K562 (cell line): ENCODE results near the gene MMP17.

Experiments
- CHD4 ChIP-seq: fragments of 200-600 bp; sonication (generic); IDR thresholded peaks from 3 replicates; pipeline ENCODE4 v1.6.1; 2012; ENCODE audit warnings: low read depth, mild to moderate bottlenecking, mixed read lengths, low read length, inconsistent platforms; ENCODE audit not compliant: insufficient read depth, insufficient replicate concordance, poor library complexity, severe bottlenecking
- GATAD2A ChIP-seq: fragments of 450-650 bp; IDR thresholded peaks from 2 replicates; pipeline ENCODE4 v1.6.1; 2017
- HDAC1 ChIP-seq, 2 experiments: fragments of 450-650 bp; IDR thresholded peaks; 2 replicates each; pipeline ENCODE4 v1.6.1; 2016 to 2017; ENCODE audit warnings: inconsistent platforms in 1 of 2, mild to moderate bottlenecking in 1 of 2, moderate library complexity in 1 of 2
- NFIC ChIP-seq: fragments of 450-650 bp; IDR thresholded peaks from 2 replicates; pipeline ENCODE4 v1.6.1; 2017; ENCODE audit warnings: mild to moderate bottlenecking, inconsistent platforms
- POLR2A ChIP-seq: fragments of 450-650 bp; conservative IDR thresholded peaks from 2 replicates; pipeline ENCODE4 v1.6.1; 2016
- SETDB1 ChIP-seq: IDR thresholded peaks from one replicate; pipeline ENCODE4 v1.6.1; 2012; ENCODE audit warnings: low read length, control low read depth, inconsistent platforms
- SREBF2 ChIP-seq: sonication (generic); formaldehyde crosslinking; IDR thresholded peaks from 2 replicates; pipeline ENCODE4 v1.4.0; 2020; ENCODE audit warnings: mild to moderate bottlenecking, missing genetic modification reagents
- USF2 ChIP-seq: sonication (generic); formaldehyde crosslinking; IDR thresholded peaks from 2 replicates; pipeline ENCODE4 v1.5.0; 2020; ENCODE audit warnings: missing genetic modification reagents
- YY1 ChIP-seq, 3 experiments: IDR thresholded peaks; 2 replicates each; pipeline ENCODE4 v1.6.1; 2011; ENCODE audit warnings: low read length in 2 of 3, mild to moderate bottlenecking in 2 of 3, moderate library complexity in 2 of 3, borderline replicate concordance in 1 of 3, control low read depth in 1 of 3, low read depth in 1 of 3; ENCODE audit not compliant: insufficient read depth in 3 of 3, insufficient replicate concordance in 2 of 3, control insufficient read depth in 1 of 3, insufficient read length in 1 of 3; ENCODE audit errors: extremely low read depth in 1 of 3
- TF ChIP-seq, protein P1 (sequence below): fragments of 450-650 bp; formaldehyde crosslinking; IDR thresholded peaks from 2 replicates; pipeline ENCODE4 v1.4.0; 2020; ENCODE audit warnings: mild to moderate bottlenecking, mixed read lengths
- TF ChIP-seq, protein P2 (sequence below), 3 experiments: IDR thresholded peaks in 2 of 3; conservative IDR thresholded peaks in 1 of 3; 2 replicates each; pipeline ENCODE4 v1.5.1; 2011 to 2012; ENCODE audit warnings: low read length in 3 of 3, mild to moderate bottlenecking in 3 of 3, control low read depth in 2 of 3, improper control_type of control experiment in 1 of 3, inconsistent platforms in 1 of 3, low read depth in 1 of 3, mixed read lengths in 1 of 3, moderate library complexity in 1 of 3; ENCODE audit not compliant: insufficient read depth in 2 of 3

- TF ChIP-seq GATAD2A: no peak
- no peak for TF ChIP-seq SREBF2
- TF ChIP-seq CHD4: no peak
- no peak for TF ChIP-seq YY1 (IDR thresholded peaks at IDR 0.05; ENCODE audit: borderline replicate concordance in 1 of 3, control insufficient read depth in 1 of 3, extremely low read depth in 1 of 3, insufficient read depth in 3 of 3, insufficient read length in 1 of 3, insufficient replicate concordance in 2 of 3, low read depth in 1 of 3, low read length in 2 of 3)
- TF ChIP-seq USF2 (CRISPR knock-in tag): no peak
- TF ChIP-seq, protein P1, sequence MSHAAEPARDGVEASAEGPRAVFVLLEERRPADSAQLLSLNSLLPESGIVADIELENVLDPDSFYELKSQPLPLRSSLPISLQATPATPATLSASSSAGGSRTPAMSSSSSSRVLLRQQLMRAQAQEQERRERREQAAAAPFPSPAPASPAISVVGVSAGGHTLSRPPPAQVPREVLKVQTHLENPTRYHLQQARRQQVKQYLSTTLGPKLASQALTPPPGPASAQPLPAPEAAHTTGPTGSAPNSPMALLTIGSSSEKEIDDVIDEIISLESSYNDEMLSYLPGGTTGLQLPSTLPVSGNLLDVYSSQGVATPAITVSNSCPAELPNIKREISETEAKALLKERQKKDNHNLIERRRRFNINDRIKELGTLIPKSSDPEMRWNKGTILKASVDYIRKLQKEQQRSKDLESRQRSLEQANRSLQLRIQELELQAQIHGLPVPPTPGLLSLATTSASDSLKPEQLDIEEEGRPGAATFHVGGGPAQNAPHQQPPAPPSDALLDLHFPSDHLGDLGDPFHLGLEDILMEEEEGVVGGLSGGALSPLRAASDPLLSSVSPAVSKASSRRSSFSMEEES (CRISPR knock-in tag): no peak
- no peak for TF ChIP-seq SETDB1
- no peak for TF ChIP-seq NFIC
- no peak for TF ChIP-seq HDAC1 (IDR thresholded peaks at IDR 0.05)
- TF ChIP-seq POLR2A: no peak
- TF ChIP-seq, protein P2, sequence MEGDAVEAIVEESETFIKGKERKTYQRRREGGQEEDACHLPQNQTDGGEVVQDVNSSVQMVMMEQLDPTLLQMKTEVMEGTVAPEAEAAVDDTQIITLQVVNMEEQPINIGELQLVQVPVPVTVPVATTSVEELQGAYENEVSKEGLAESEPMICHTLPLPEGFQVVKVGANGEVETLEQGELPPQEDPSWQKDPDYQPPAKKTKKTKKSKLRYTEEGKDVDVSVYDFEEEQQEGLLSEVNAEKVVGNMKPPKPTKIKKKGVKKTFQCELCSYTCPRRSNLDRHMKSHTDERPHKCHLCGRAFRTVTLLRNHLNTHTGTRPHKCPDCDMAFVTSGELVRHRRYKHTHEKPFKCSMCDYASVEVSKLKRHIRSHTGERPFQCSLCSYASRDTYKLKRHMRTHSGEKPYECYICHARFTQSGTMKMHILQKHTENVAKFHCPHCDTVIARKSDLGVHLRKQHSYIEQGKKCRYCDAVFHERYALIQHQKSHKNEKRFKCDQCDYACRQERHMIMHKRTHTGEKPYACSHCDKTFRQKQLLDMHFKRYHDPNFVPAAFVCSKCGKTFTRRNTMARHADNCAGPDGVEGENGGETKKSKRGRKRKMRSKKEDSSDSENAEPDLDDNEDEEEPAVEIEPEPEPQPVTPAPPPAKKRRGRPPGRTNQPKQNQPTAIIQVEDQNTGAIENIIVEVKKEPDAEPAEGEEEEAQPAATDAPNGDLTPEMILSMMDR (IDR thresholded peaks at IDR 0.05 in 2 of 3, conservative IDR thresholded peaks at IDR 0.05 in 1 of 3; ENCODE audit: insufficient read depth in 2 of 3, low read depth in 1 of 3, low read length in 3 of 3): no peak
These were observed 16.9 kb downstream of the MMP17 start for GRCh38 chr12:131845121-131845520.
